ENCODE data around the gene FNBP1.

- TF ChIP-seq EP300 (IDR thresholded peaks at IDR 0.05) (no peak), CTCF (IDR thresholded peaks at IDR 0.05) (no peak), POLR2AphosphoS5 (IDR thresholded peaks at IDR 0.05) (no peak), POLR2A (IDR thresholded peaks at IDR 0.05) (no peak)
Measured at GRCh38 chr9:129889941-129890717, 152.9 kb downstream of the FNBP1 start.

Measured in sigmoid colon (tissue), 4 donors.